Measurements from ENCODE around the gene DHRS2. TPM values are rescaled to one million over a fixed set of nuclear protein-coding genes. Genes with fewer than 3 reads are reported as not detected.
A peak's percentile ranks its signal among the peaks of the same experiment; 100 is the strongest.
"Not testable (repeated sequence)": the region's sequence is repeated elsewhere in the genome, so short reads cannot be mapped to it uniquely, and the experiment has no call there.

Gene DHRS2
- total and polyA plus RNA-seq, 2 of the 13 experiments (the other 11 are each of a cell fraction or from before 2014, with no cell fraction given), result 1,621 to 3,021 TPM

GRCh38 chr14:23609411-23610089, 26.6 kb upstream of the DHRS2 start (continued):
- peak; percentile 93; the same call in 1 of the 2 replicates for TF ChIP-seq ZNF558 (CRISPR knock-in tag; IDR thresholded peaks at IDR 0.05; ENCODE audit: borderline replicate concordance)
- TF ChIP-seq ZNF556 (CRISPR knock-in tag; IDR thresholded peaks at IDR 0.05; ENCODE audit: borderline replicate concordance), result peak; percentile 12; the same call in 1 of the 2 replicates
- TF ChIP-seq ZFP36L2 (CRISPR knock-in tag; IDR thresholded peaks at IDR 0.05), result 0 out of 2 replicates have a peak, but pooled peaks have one; percentile 54
- not testable (repeated sequence) for TF ChIP-seq ZHX2 (IDR thresholded peaks at IDR 0.05; ENCODE audit: low read depth)
- peak; percentile 72; the same call in 1 of the 2 replicates for TF ChIP-seq ZHX2 (CRISPR knock-in tag; IDR thresholded peaks at IDR 0.05; ENCODE audit: borderline replicate concordance)
- TF ChIP-seq ZNF292 (CRISPR knock-in tag; IDR thresholded peaks at IDR 0.05; ENCODE audit: borderline replicate concordance, low read depth), result peak; percentile 49; the same call in 1 of the 2 replicates
- TF ChIP-seq CBX5 (CRISPR knock-in tag; IDR thresholded peaks at IDR 0.05; ENCODE audit: borderline replicate concordance), result peak; percentile 99
- TF ChIP-seq HOXA3 (CRISPR knock-in tag; IDR thresholded peaks at IDR 0.05), result peak; percentile 84
- TF ChIP-seq NR2F1 (CRISPR knock-in tag; IDR thresholded peaks at IDR 0.05), result 0 out of 4 replicates have a peak, but pooled peaks of 1 of the 2 experiments have one; percentile 32
- peak; percentile 52 for TF ChIP-seq TBX2 (CRISPR knock-in tag; IDR thresholded peaks at IDR 0.05; ENCODE audit: borderline replicate concordance)
- TF ChIP-seq ZNF674 (CRISPR knock-in tag; IDR thresholded peaks at IDR 0.05; ENCODE audit: low read depth), result 0 out of 2 replicates have a peak, but pooled peaks have one; percentile 36
- peak; percentile 66; the same call in 1 of the 2 replicates for TF ChIP-seq ETV6 (CRISPR knock-in tag; conservative IDR thresholded peaks at IDR 0.05)
- TF ChIP-seq PRDM4 (CRISPR knock-in tag; IDR thresholded peaks at IDR 0.05; ENCODE audit: borderline replicate concordance), result peak; percentile 67; the same call in 1 of the 2 replicates
- peak; percentile 56; the same call in 1 of the 2 replicates for TF ChIP-seq NFKBIZ (CRISPR knock-in tag; IDR thresholded peaks at IDR 0.05)
- TF ChIP-seq TCF7L2 (IDR thresholded peaks at IDR 0.05; ENCODE audit: low read depth, low read length), result peak; percentile 34; the same call in 1 of the 2 replicates
- peak; percentile 16; the same call in 1 of the 2 replicates for TF ChIP-seq ZBTB49 (CRISPR knock-in tag; IDR thresholded peaks at IDR 0.05; ENCODE audit: borderline replicate concordance)

All from HepG2 (cell line).